DOHH2 (cell line): ENCODE data around the gene TCEA2.

Experiments used
- CTCF ChIP-seq: fragments of 200-600 bp; sonication (generic); IDR thresholded peaks from one replicate; pipeline ENCODE4 v1.5.1; 2014; ENCODE audit warnings: antibody characterized with exemption, mild to moderate bottlenecking, low read depth, low read length; ENCODE audit not compliant: poor library complexity, severe bottlenecking
- EZH2phosphoT487 ChIP-seq: fragments of 200-600 bp; sonication (generic); IDR thresholded peaks from 2 replicates; pipeline ENCODE4 v1.6.1; 2017; ENCODE audit warnings: borderline replicate concordance, mild to moderate bottlenecking, antibody characterized with exemption, low read length, moderate library complexity, mixed read lengths

DNA sequence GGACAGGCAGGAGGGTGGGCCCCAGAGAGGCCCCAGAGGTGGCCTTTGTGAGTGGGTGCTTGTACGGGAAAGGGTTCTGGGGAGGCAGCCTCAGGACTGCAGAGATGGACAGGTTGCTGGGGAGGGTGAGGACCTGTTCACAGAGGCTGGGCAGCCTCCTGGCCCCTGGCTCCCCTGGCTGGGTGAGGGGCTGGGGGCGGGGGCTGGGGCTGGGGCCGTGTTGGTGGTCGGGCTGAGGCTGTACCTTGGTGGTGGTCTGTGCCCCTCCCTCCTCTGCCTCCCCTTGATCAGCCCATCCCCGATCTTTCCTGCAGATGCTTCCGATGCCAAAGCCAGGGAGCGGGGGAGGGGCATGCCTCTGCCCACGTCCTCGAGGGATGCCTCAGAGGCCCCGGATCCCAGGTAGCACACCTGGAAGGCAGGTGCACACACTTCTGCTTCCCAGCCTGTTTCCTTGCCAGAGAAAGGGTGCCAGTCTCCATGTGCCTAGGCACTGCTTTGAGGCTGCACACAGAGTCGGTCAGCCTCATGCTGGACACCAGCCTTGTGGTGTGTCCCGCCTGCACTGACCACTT lies 4.8 kb downstream of the TCEA2 start:
- TF ChIP-seq CTCF = no peak
- TF ChIP-seq EZH2phosphoT487 = no peak
